H9 (cell line): ENCODE measurements around the gene SMU1. TPM values are rescaled to one million over a fixed set of nuclear protein-coding genes. Genes with fewer than 3 reads are reported as not detected.

Experiments used
- DNase-seq: peaks from one replicate; pipeline ENCODE4 v3.0.0-alpha.2; 2017
- H2AFZ ChIP-seq: one replicate; pipeline ENCODE4 v1.6.1; 2013; ENCODE audit warnings: mild to moderate bottlenecking, low read length, control low read depth, moderate library complexity
- H2AK5ac ChIP-seq: 2 replicates; pipeline ENCODE4 v1.6.1; 2013; ENCODE audit warnings: low read length, control low read depth, mixed read lengths; ENCODE audit not compliant: insufficient read length
- H2BK120ac ChIP-seq: one replicate; pipeline ENCODE4 v1.6.1; 2013; ENCODE audit warnings: low read depth, mild to moderate bottlenecking, low read length, control low read depth, inconsistent platforms; ENCODE audit not compliant: poor library complexity, severe bottlenecking
- H2BK12ac ChIP-seq: 2 replicates; pipeline ENCODE4 v1.6.1; 2013; ENCODE audit warnings: low read length, control low read depth, mixed read lengths, low read depth; ENCODE audit not compliant: insufficient read length
- H2BK15ac ChIP-seq: 2 replicates; pipeline ENCODE4 v1.6.1; 2013; ENCODE audit warnings: low read depth, low read length, control low read depth
- H2BK20ac ChIP-seq: one replicate; pipeline ENCODE4 v1.6.1; 2013; ENCODE audit warnings: low read depth, mild to moderate bottlenecking, low read length, control low read depth, inconsistent platforms; ENCODE audit not compliant: poor library complexity, severe bottlenecking
- H2BK5ac ChIP-seq: 2 replicates; pipeline ENCODE4 v1.6.1; 2013; ENCODE audit warnings: low read length, control low read depth, mixed read lengths; ENCODE audit not compliant: insufficient read length
- H3K14ac ChIP-seq: 2 replicates; pipeline ENCODE4 v1.6.1; 2013; ENCODE audit warnings: low read length, control low read depth; ENCODE audit not compliant: insufficient read depth
- H3K18ac ChIP-seq: 2 replicates; pipeline ENCODE4 v1.6.1; 2013; ENCODE audit warnings: low read depth, mild to moderate bottlenecking, mixed read lengths, low read length, control low read depth; ENCODE audit not compliant: insufficient read length
- H3K23ac ChIP-seq: 2 replicates; pipeline ENCODE4 v1.6.1; 2013; ENCODE audit warnings: low read length, control low read depth, mixed read lengths, low read depth; ENCODE audit not compliant: insufficient read length
- H3K23me2 ChIP-seq: 2 replicates; pipeline ENCODE4 v1.6.1; 2013; ENCODE audit warnings: low read depth, mild to moderate bottlenecking, mixed read lengths, low read length, control low read depth; ENCODE audit not compliant: insufficient read length, poor library complexity, severe bottlenecking
- H3K27ac ChIP-seq: 2 replicates; pipeline ENCODE4 v1.5.1; 2013; ENCODE audit warnings: low read length, control low read depth, mixed read lengths, low read depth; ENCODE audit not compliant: insufficient read length
- H3K27me3 ChIP-seq: 2 replicates; pipeline ENCODE4 v1.6.1; 2013; ENCODE audit warnings: low read length, control low read depth, inconsistent platforms; ENCODE audit not compliant: insufficient read depth
- H3K4ac ChIP-seq: 2 replicates; pipeline ENCODE4 v1.6.1; 2013; ENCODE audit warnings: low read depth, mild to moderate bottlenecking, control low read depth, inconsistent platforms, low read length, moderate library complexity
- H3K4me1 ChIP-seq: 2 replicates; pipeline ENCODE4 v1.6.1; 2013; ENCODE audit warnings: low read length, control low read depth, inconsistent platforms; ENCODE audit not compliant: insufficient read depth
- H3K4me2 ChIP-seq: 2 replicates; pipeline ENCODE4 v1.6.1; 2013; ENCODE audit warnings: low read length, control low read depth, mixed read lengths; ENCODE audit not compliant: insufficient read length, insufficient read depth
- H3K56ac ChIP-seq: 2 replicates; pipeline ENCODE4 v1.6.1; 2013; ENCODE audit warnings: low read depth, mild to moderate bottlenecking, mixed read lengths, low read length, control low read depth; ENCODE audit not compliant: insufficient read length
- H3K79me1 ChIP-seq: 2 replicates; pipeline ENCODE4 v1.6.1; 2013; ENCODE audit warnings: low read depth, mild to moderate bottlenecking, moderate library complexity, low read length, control low read depth, inconsistent platforms; ENCODE audit not compliant: insufficient read depth, poor library complexity, severe bottlenecking
- H3K79me2 ChIP-seq: 2 replicates; pipeline ENCODE4 v1.6.1; 2013; ENCODE audit warnings: low read length, control low read depth, inconsistent platforms; ENCODE audit not compliant: insufficient read depth
- H3K9ac ChIP-seq: 2 replicates; pipeline ENCODE4 v1.6.1; 2013; ENCODE audit warnings: low read length, control low read depth, mixed read lengths; ENCODE audit not compliant: insufficient read length; ENCODE audit errors: extremely low read depth
- H3K9me3 ChIP-seq: one replicate; pipeline ENCODE4 v1.6.1; 2013; ENCODE audit warnings: low read depth, low read length, inconsistent platforms; ENCODE audit not compliant: control insufficient read depth
- H3T11ph ChIP-seq: one replicate; pipeline ENCODE4 v1.6.1; 2013; ENCODE audit warnings: mild to moderate bottlenecking, low read length, control low read depth, inconsistent platforms
- H4K20me1 ChIP-seq: one replicate; pipeline ENCODE4 v1.6.1; 2013; ENCODE audit not compliant: control insufficient read depth, insufficient read length, insufficient read depth
- H4K5ac ChIP-seq: 2 replicates; pipeline ENCODE4 v1.6.1; 2013; ENCODE audit warnings: low read depth, mild to moderate bottlenecking, mixed read lengths, low read length, control low read depth; ENCODE audit not compliant: insufficient read length
- H4K8ac ChIP-seq: replicated peaks from 2 replicates; pipeline ENCODE4 v1.6.1; 2013; ENCODE audit warnings: low read length, control low read depth, mixed read lengths, low read depth; ENCODE audit not compliant: insufficient read length
- H4K91ac ChIP-seq: 2 replicates; pipeline ENCODE4 v1.6.1; 2013; ENCODE audit warnings: low read depth, mild to moderate bottlenecking, moderate library complexity, mixed read lengths, low read length, control low read depth; ENCODE audit not compliant: insufficient read length
- H3K27ac Mint-ChIP-seq, 3 experiments: 2 replicates in 2 of 3; 3 replicates in 1 of 3; pipeline ENCODE4 v1.8.0; 2020 to 2021; ENCODE audit warnings: mixed read lengths in 3 of 3, mild to moderate bottlenecking in 1 of 3, moderate library complexity in 1 of 3
- H3K27me3 Mint-ChIP-seq: 2 replicates; pipeline ENCODE4 v1.8.0; 2021; ENCODE audit warnings: low read depth, mild to moderate bottlenecking, moderate library complexity, mixed read lengths
- H3K36me3 Mint-ChIP-seq, 3 experiments: 2 replicates in 2 of 3; 3 replicates in 1 of 3; pipeline ENCODE4 v1.8.0; 2020 to 2021; ENCODE audit warnings: low read depth in 3 of 3, mixed read lengths in 3 of 3; ENCODE audit not compliant: insufficient read depth in 1 of 3
- H3K4me1 Mint-ChIP-seq, 2 experiments: 2 replicates each; pipeline ENCODE4 v1.8.0; 2020; ENCODE audit warnings: mixed read lengths in 2 of 2
- H3K4me3 Mint-ChIP-seq, 2 experiments: 2 replicates in 1 of 2; 3 replicates in 1 of 2; pipeline ENCODE4 v1.8.0; 2020 to 2021; ENCODE audit warnings: mild to moderate bottlenecking in 2 of 2, mixed read lengths in 2 of 2, moderate library complexity in 1 of 2
- H3K9me3 Mint-ChIP-seq, 2 experiments: 2 replicates in 1 of 2; 3 replicates in 1 of 2; pipeline ENCODE4 v1.8.0; 2020; ENCODE audit warnings: mild to moderate bottlenecking in 2 of 2, mixed read lengths in 2 of 2, moderate library complexity in 1 of 2
- CTCF ChIP-seq: fragments of 200-600 bp; sonication (generic); conservative IDR thresholded peaks from 3 replicates; pipeline ENCODE4 v1.8.0; 2021; ENCODE audit warnings: antibody characterized with exemption, mild to moderate bottlenecking
- WGBS: extraction: QIAGEN DNeasy Blood & Tissue Kit; methylation state at CpG from one replicate; pipeline ENCODE4 v1.1.7; 2013; ENCODE audit warnings: missing lambda C conversion rate, low lambda C conversion rate, mixed read lengths; ENCODE audit not compliant: insufficient read length; ENCODE audit errors: extremely low coverage; 5-methylcytosine and 5-hydroxymethylcytosine counted together
- total RNA-seq: library from RNA; stranded (reverse); gene quantifications from 2 replicates; pipeline ENCODE4 v1.2.1, GENCODE V29; 2021

Gene SMU1
- total RNA-seq, 1 experiment from 2014 or later = 26.9 TPM

- peaks cover 2% of the 10 kb centered on the region; the same call in 1 of the 2 replicates for H3K79me2 ChIP-seq
- Mint-ChIP-seq H3K27me3 (no peaks in the 10 kb centered on the region), H3K4me1 (no peaks in the 10 kb centered on the region), H3K9me3 (no peaks in the 10 kb centered on the region), H3K27ac (no peak overlapping the region), H3K4me3 (no peak overlapping the region), H3K36me3 (peaks cover 24 to 51% (median 31%) of the 10 kb centered on the region in 3 experiments)
- H4K8ac ChIP-seq = no peak overlapping the region
- no peaks in the 10 kb centered on the region for H3K9me3 ChIP-seq
- no peak for DNase-seq
- H3K4me2 ChIP-seq = no peak overlapping the region
- H3K27ac ChIP-seq = no peak overlapping the region
- no peaks in the 10 kb centered on the region for H3K23me2 ChIP-seq
- H3K23ac ChIP-seq = no peak overlapping the region
- no peaks in the 10 kb centered on the region for H4K20me1 ChIP-seq
- H4K5ac ChIP-seq = no peak overlapping the region
- no peak overlapping the region for H2BK20ac ChIP-seq
- H3K4me1 ChIP-seq = no peaks in the 10 kb centered on the region
- H4K91ac ChIP-seq = no peak overlapping the region
- H3K14ac ChIP-seq = no peak overlapping the region
- H2AK5ac ChIP-seq = no peak overlapping the region
- no peak overlapping the region for H2BK12ac ChIP-seq
- no peak for TF ChIP-seq CTCF
- no peak overlapping the region for H3K56ac ChIP-seq
- H2AFZ ChIP-seq = no peak overlapping the region
- H3K4ac ChIP-seq = no peak overlapping the region
- H2BK15ac ChIP-seq = no peak overlapping the region
- no peak overlapping the region for H2BK5ac ChIP-seq
- no peak overlapping the region for H3T11ph ChIP-seq
- peaks cover 2% of the 10 kb centered on the region for H3K79me1 ChIP-seq
- H3K9ac ChIP-seq = no peak overlapping the region
- H3K27me3 ChIP-seq = no peaks in the 10 kb centered on the region
- H3K18ac ChIP-seq = no peak overlapping the region
- H2BK120ac ChIP-seq = no peak overlapping the region
- no CpG with 5 or more reads among the region's 3 CpGs for WGBS
These were observed 83.8 kb downstream of the SMU1 start for GRCh38 chr9:32992595-32993238.
